Omental fat pad (tissue), 4 donors: ENCODE data around the gene IQCK. TPM values are rescaled to one million over a fixed set of nuclear protein-coding genes. Genes with fewer than 3 reads are reported as not detected.
A peak's percentile ranks its signal among the peaks of the same experiment; 100 is the strongest.

Experiments used
- ATAC-seq: fragments of 150-250 bp; one replicate; pipeline ENCODE4 v1.9.1; 2016; ENCODE audit warnings: mild to moderate bottlenecking, moderate library complexity; ENCODE audit not compliant: low FRiP score
- DNase-seq: peaks from one replicate; pipeline ENCODE4 v3.0.0-alpha.2; 2019; ENCODE audit warnings: low spot score
- CTCF ChIP-seq, 3 donors: fragments of 450-650 bp; IDR thresholded peaks; one replicate each; pipeline ENCODE4 v1.5.1; 2016 to 2017; ENCODE audit warnings: antibody characterized with exemption in 3 of 3, mild to moderate bottlenecking in 3 of 3, moderate library complexity in 2 of 3
- total RNA-seq, 4 donors: library from RNA; depleted of rRNA; stranded (reverse); fragments of >200 nt; gene quantifications; one replicate each; pipeline ENCODE4 v1.1.0, GENCODE V29; 2016

Gene IQCK
- total RNA-seq, 4 donors from 2014 or later, result 14.5 to 28.2 (median 18.9) TPM

- no peak for TF ChIP-seq CTCF (IDR thresholded peaks at IDR 0.05)
- peak; percentile 82 for ATAC-seq
Measured at GRCh38 chr16:19822533-19822932, 104.5 kb downstream of the IQCK start.

GRCh38 chr16:19823322-19823721 lies 105.3 kb downstream of the IQCK start:
- no peak for DNase-seq
- no peak for TF ChIP-seq CTCF (IDR thresholded peaks at IDR 0.05)
- no peak for ATAC-seq

More at GRCh38 chr16:19822533-19822932, 104.5 kb downstream of the IQCK start:
- no peak for DNase-seq

- TF ChIP-seq CTCF (IDR thresholded peaks at IDR 0.05), result no peak
- ATAC-seq, result no peak
Measured at GRCh38 chr16:19824216-19824615, 106.1 kb downstream of the IQCK start.

GRCh38 chr16:19829844-19830692 lies 112.0 kb downstream of the IQCK start:
- ATAC-seq (no peak), DNase-seq (no peak)
- no peak for TF ChIP-seq CTCF (IDR thresholded peaks at IDR 0.05)

More at GRCh38 chr16:19824216-19824615, 106.1 kb downstream of the IQCK start:
- DNase-seq, result no peak

GRCh38 chr16:19830902-19831560 lies 113.0 kb downstream of the IQCK start:
- no peak for TF ChIP-seq CTCF (IDR thresholded peaks at IDR 0.05)
- ATAC-seq (no peak), DNase-seq (no peak)

GRCh38 chr16:19831678-19832077 lies 113.6 kb downstream of the IQCK start:
- TF ChIP-seq CTCF (IDR thresholded peaks at IDR 0.05), result no peak
- DNase-seq, result no peak
- no peak for ATAC-seq
